Right renal cortex interstitium (tissue), 3 donors: ENCODE measurements around the gene GPS2. TPM values are rescaled to one million over a fixed set of nuclear protein-coding genes. Genes with fewer than 3 reads are reported as not detected.

ENCODE experiments used
- DNase-seq, 3 donors: peaks; one replicate each; pipeline ENCODE4 v3.0.0-alpha.2; 2013; ENCODE audit warnings: low read depth in 3 of 3, low spot score in 2 of 3
- polyA plus RNA-seq, 3 donors: library from polyadenylated mRNA; unstranded; fragments of 120-200 nt; gene quantifications; one replicate each; pipeline ENCODE4 v1.2.1, GENCODE V29; 2013; ENCODE audit not compliant: insufficient read length in 3 of 3

GPS2 gene
- polyA plus RNA-seq, 3 donors = 85.8 to 96.1 (median 87.8) TPM

GRCh38 chr17:7294614-7295153 is 20.5 kb downstream of the GPS2 start, which contains the start of gene YBX2:
Gene YBX2, minus strand, starts transcription at chr17:7294639. Its CDS starts 139 bp downstream, at chr17:7294500.
- DNase-seq = no peak

GRCh38 chr17:7293816-7294613 is 21.1 kb downstream of the GPS2 start:
- no peak for DNase-seq

GRCh38 chr17:7293159-7293558 is 22.0 kb downstream of the GPS2 start:
- no peak for DNase-seq

- no peak for DNase-seq
Observed at GRCh38 chr17:7292729-7293128, 22.4 kb downstream of the GPS2 start.

GRCh38 chr17:7292194-7292593 is 23.0 kb downstream of the GPS2 start:
- DNase-seq = no peak

GRCh38 chr17:7290685-7291084 is 24.5 kb downstream of the GPS2 start:
- no peak for DNase-seq

- DNase-seq = no peak
Observed at GRCh38 chr17:7290166-7290565, 25.0 kb downstream of the GPS2 start.

- no peak for DNase-seq
Observed at GRCh38 chr17:7289256-7290032, 25.7 kb downstream of the GPS2 start.

GRCh38 chr17:7285679-7286078 is 29.5 kb downstream of the GPS2 start:
- no peak for DNase-seq

- no peak for DNase-seq
Observed at GRCh38 chr17:7284911-7285310, 30.2 kb downstream of the GPS2 start.

GRCh38 chr17:7283471-7284216 is 31.5 kb downstream of the GPS2 start:
- no peak for DNase-seq

- DNase-seq = no peak
Observed at GRCh38 chr17:7282752-7283321, 32.3 kb downstream of the GPS2 start.

- no peak for DNase-seq
Observed at GRCh38 chr17:7281953-7282751, 33.0 kb downstream of the GPS2 start.

- peak in 2 of 3 donors; percentile 89 to 94 for DNase-seq
Observed at GRCh38 chr17:7281074-7281952, 33.8 kb downstream of the GPS2 start, which contains the start of gene SLC2A4. Gene SLC2A4, plus strand, starts transcription at chr17:7281718. Its CDS starts 217 bp downstream, at chr17:7281935.

GRCh38 chr17:7280519-7281073 is 34.6 kb downstream of the GPS2 start:
- no peak for DNase-seq

GRCh38 chr17:7279448-7279847 is 35.7 kb downstream of the GPS2 start:
- no peak for DNase-seq

GRCh38 chr17:7266784-7267183 is 48.4 kb downstream of the GPS2 start:
- no peak for DNase-seq

GRCh38 chr17:7263801-7264078 is 51.4 kb downstream of the GPS2 start:
- DNase-seq = no peak
